T-helper 2 cell (primary cell): ENCODE data around the gene CTSZ.
"Not testable (repeated sequence)": the region's sequence is repeated elsewhere in the genome, so short reads cannot be mapped to it uniquely, and the experiment has no call there.

ENCODE experiments used
- DNase-seq, 5 experiments: peaks; one replicate each; pipeline versions ENCODE4 v3.0.0 to v3.0.0-alpha.2; 2012 to 2022
- total RNA-seq, 2 donors: gene quantifications; one replicate each; lab custom pipeline; 2026; lab: John Stamatoyannopoulos, UW

CTSZ gene
- 11.8 to 20.5 reads per million in 2 donors for total RNA-seq

GRCh38 chr20:59006864-59007664, at the start of gene CTSZ:
CTSZ (minus strand) TSS chr20:59007254; CDS start chr20:59007128, 126 bp downstream.
- DNase-seq, result peak in 4 of 5 experiments; percentile 17 to 69 (median 30)

DNA sequence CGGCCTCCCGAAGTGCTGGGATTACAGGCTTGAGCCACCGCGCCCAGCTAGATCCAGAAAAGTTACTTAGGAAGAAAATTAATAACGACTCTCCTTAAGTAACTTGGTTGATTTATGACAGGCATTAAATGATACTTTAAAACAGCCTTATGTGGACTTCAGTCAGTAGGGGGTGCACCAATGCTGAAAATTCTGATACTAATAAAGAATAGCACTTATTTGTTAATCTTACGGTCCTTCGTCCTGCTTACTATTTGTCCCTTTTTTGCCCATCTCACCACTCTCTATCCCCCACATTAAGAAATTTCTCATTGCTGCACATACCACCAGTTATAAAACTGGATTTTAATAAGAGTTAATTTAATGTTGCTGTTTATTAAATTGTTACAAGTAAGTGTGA, 48.2 kb upstream of the CTSZ start:
- DNase-seq, result peak in 1 of 5 experiments; percentile 6

GRCh38 chr20:59051666-59052185, 44.7 kb upstream of the CTSZ start:
- DNase-seq, result no peak

DNA sequence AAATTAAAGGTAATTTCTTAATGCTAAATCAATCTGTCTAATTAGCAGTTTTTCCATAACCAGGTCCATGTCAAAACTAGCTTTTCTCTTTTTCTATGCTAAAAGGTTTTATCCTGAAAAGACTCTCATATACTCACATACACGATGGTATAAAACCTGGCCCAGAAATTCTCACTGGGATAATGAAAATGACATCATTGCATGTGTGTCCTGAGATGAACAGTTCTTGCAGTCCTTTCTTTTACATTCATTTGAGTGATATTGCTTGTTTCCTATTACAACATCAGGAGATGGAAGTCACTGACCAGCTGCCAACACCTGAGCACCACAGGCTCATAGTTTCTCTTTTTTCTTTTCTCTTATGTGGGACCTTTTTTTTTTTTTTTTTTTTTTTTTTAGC, 43.4 kb upstream of the CTSZ start:
- no peak for DNase-seq

DNA sequence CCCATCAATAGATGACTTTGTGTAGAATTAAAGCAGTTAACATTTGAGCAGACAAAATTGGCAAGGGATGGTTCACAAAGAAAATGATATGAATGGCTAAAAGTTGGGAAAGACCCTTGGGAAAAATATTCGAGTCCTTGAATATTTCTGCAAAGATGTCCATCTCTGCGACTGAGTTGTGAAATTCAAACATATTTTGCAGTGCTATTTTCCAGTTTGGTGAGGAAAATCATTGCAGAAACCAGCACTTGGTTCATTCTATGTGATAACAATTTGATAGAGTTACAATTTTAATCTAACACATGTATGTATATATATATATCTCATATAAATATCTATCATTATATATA, 41.6 kb upstream of the CTSZ start:
- no peak for DNase-seq

DNA sequence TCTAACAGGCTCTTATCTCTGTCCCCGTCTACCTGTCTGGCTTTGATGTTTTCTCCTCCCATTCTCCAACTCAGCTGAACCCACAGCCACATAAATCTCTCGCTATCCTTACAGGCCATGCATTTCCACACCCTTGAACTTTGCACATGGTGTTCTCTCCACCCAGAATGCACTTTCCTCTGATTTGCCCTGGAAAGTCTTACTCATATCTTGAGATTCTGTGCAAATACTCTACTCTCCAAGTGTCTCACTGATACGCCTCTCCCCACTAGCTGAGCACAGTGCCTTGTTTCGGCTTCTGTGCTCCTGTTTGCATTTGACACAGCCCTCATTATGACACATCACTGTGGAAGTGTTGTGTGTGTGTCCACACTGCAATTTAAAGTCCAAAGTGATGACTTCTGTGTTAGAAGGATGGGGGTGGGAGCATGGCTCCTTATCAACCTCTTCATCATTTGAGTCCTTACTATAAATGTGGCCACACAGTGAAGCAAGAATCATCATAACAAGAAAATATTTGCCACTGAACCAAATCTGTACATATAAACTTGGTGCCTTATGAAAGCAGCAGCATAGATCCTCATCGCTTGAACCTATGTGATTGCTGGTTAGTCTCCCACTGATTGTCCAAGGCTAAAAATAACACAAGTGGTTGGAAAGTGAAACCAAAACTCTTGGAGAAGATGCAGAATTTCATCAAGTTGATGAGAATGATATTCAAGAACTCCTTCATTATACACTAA, 41.1 kb upstream of the CTSZ start:
- DNase-seq, result peak in 1 of 5 experiments; percentile 72

DNA sequence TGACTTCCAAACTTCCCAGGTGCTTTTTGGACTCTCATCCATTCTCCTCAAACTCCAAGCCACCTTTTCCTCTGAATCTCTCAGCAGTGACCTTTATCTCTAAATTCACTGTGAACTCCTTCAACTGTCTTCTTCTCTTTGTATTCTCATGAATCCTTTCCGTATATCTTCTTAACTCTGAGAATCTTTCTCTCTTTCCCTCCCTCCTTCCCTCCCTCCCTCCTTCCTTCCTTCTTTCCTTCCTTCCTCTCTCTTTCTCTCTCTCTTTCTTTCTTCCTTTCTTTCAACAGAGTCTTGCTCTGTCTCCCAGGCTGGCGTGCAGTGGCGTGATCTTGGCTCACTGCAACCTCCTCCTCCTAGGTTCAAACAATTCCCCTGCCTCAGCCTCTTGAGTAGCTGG, 39.8 kb upstream of the CTSZ start:
- no peak for DNase-seq

DNA sequence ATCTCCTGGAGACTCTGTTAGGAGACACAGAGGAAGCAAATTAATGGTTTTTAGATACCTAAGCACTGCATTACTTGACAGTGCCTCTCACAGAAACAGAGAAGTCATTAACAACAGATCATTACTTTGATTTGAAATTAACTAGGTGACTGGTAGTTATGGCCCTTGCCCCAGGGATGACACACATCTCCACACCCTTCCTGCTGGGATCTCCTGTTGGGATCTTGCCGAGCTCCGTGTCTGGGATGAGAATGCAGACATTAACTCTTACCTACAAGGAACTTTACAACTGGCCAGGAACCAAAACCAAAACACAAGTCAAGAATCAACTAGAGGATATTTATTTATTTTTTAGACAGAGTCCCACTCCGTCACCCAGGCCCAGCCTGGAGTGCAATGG, 37.7 kb upstream of the CTSZ start:
- no peak for DNase-seq

- no peak for DNase-seq
Measured at GRCh38 chr20:59044295-59044694, 37.2 kb upstream of the CTSZ start.

DNA sequence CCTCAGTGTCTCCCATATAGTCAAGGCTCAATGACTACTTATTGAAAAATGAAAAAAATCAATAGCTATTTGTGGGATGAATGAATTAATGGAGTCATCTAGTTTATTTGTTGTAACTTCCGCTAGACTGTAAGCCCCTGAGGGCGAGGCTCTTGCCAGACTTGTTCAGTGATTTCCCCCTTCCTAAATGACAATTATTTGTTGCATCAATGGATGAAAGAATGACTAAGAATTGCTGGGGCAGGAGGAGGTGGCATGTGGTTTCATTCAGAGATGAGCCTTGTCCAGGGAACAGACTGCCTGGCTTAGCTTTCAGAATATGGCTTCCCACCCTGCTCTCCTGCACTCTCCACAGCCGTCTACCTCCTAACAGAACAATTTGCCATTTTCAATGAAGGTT, 36.6 kb upstream of the CTSZ start:
- DNase-seq, result no peak

DNA sequence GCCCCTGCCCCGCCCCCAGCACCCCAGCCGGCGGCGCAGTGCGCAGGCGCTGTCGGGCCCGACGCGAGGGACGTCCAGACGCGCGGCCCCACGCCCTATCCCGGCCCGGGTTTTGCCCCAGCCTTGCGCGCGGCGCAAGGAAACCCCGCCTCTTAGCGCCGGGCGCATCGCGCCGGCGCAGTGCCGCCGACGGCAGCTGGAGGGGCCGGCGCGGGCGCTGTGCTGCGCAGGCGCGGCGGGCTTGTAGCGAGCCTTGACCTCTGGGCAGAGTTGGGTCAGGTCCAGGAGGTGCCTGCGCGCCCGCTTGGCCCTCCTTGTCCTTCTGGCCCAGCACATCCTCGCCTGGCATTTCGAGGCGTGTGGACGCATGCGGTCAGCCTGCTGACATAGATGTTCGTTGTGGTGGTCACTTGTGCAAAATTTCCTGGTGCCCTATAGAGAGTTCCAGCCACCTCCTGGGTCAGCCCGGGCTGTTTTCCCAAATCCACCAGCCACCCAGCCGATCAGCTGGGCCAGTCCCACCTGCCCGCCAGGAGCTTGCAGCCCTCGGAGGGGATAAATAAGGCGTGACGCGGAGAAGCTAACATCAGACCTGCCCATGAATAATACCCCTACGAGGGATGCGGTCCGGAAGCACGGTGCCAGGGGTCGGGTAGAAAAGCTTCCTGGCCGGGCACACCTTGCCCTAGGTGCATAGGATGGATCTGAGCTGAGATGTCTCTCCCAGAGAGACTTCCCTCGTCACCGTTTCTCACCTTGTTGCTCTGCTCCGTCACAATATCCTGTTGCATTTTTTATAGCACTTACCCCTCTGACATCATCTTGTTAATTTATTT, 36.0 kb upstream of the CTSZ start:
- DNase-seq, result peak; percentile 90 to 95 (median 92)

DNA sequence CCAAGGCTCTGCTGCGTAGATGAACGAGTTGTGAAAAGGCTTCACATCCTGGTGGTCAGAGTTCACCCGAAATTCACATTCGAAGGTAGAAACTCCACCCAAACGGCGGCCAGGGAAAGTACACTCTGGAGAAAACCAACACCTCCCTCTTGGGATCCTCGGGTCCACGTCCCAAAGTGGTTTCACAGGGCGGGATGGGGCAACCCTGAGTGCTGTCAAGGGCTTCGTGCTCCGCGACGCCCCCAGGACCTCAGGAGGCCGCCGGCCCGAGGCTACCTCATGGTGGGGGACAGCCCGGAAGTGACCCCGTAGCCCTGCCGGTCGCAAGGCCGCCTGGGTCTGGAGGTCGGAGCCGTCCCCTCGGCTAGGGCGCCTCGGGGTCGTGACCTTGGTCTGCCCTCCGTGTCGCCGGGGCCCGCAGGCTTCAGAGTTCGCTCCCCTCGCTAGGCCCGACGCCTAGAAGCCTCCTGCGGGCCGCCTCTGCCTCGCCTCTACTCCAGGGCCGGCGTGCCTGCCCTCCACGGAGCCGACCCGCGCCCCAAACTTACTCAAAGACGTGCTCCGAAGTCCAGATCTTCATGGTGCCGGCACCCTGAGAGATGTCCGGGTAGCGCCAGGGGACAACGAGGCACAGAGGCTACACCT, 35.2 kb upstream of the CTSZ start, which contains the start of gene PRELID3B:
Gene PRELID3B, minus strand, starts transcription at position 636 of the 645 bp plus-strand sequence. Its CDS starts 56 bp downstream, at position 580.
- peak in 2 of 5 experiments; percentile 17 to 32 for DNase-seq

GRCh38 chr20:59041487-59041886, 34.4 kb upstream of the CTSZ start:
- DNase-seq, result not testable (repeated sequence)

DNA sequence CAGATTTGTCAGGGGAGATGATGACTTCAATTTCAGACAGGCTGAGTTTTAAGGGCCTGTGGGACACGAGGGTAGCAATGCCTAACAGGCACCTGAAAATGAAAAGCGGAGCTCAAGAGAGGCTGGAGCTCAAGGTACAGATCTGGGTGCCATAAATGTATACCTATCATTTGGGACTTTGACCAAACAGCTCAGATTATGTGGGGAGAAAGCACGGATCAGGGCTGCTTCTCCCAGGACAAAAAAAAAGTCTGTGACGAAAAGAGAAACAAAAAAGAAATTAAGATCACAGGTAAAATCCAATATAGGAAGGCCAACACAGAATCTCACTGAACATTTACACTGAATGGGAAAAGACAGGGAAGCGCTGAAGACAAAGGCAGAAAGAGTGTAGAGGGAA, 33.6 kb upstream of the CTSZ start:
- DNase-seq, result no peak

DNA sequence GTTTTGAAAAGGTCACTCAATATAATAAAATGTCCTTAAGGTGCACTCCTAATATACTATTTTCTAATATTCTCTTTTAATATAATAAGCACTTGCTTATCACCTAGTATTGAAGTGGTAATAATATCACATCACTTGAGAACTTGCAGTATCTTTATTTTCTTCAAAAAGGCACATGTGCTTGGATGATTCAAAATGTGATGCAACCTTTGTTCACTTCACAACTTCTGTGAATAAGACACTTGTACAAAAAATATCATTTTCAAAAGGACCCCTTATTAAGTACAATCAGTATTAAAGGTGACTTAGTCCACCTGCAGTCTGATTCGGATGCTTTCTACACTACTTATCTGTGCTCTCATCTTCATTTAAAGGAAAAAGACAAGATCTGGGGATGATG, 32.2 kb upstream of the CTSZ start:
- DNase-seq, result peak in 1 of 5 experiments; percentile 52

- DNase-seq, result no peak
Measured at GRCh38 chr20:59037386-59037785, 30.3 kb upstream of the CTSZ start.

DNA sequence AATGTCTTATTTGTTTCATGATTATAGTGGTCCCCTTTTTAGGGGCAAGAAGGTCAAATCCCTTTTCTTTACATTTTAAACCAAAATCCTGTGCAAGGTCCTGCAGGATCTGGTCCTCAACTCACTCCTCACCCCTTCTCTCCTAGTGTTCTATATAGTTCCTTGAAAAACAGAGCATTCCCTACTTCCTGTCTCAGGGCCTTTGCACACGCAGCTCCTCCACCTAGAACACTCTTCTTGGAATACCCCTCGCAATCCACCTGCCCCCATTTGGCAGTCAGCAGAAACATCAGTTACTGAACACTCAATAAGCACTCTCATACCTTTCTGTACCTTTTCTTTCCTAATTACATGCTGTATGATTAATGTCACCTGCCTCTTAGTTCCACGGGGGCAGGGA, 28.3 kb upstream of the CTSZ start:
- no peak for DNase-seq

DNA sequence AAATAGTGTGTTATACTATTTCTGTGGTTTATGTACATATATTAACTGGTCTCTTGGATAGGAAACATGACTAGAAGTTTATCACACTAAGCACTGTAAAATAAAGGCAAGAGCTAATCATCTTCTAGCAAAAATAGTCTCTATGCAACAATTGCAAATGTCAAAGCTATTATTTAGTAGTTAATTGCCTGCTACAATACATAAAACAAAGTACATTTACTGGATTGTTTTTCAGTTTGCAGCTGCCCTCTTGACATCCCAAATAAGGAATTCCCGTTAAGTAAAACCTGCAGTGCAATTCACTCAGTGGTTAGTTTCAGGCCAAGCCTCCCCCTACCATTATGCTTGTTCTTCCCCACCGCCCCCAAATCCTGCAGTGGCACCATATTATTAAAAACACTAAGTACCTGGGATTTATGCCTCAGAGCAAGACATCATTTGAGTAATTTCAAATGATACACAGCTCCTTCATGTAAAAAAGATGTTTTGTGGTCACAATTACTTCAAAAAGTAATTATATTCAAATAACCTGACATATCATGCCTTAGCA, 26.6 kb upstream of the CTSZ start:
- DNase-seq, result no peak

- no peak for DNase-seq
Measured at GRCh38 chr20:59033093-59033492, 26.0 kb upstream of the CTSZ start.

- DNase-seq, result no peak
Measured at GRCh38 chr20:59032713-59033059, 25.6 kb upstream of the CTSZ start.

DNA sequence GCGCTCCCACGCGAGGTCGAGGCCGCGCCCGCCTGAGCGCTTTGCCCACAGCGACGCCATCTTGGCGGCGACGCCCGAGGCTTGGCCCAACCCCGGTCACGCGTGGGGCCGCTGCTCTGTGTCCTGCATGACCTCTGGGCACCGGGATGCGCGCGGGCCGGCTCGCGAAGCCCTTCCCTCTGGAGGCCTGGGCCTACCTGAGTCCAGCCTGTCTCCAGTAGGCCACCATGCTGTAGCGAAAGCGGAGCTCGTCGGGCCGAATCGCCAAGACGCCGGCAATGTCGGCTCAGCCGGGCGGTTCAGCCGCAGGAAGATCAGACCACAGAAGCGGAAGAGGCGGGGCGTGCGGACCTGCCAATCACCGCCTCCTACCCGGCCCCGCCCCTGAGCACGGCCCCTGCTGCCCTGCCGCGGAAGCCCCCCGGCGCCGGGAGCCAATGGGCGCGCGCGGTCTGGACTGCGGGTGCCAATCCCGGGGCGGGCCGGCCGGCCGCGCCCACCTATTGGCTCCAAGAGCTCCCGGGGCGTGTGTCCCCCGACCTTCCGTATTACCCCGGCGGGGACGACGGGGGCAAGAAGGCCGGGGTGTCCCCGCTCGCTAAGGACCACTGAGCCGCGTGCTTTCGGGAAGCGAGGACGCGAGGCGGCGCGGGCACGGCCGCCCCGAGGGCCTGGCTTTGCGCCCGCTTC, 25.1 kb upstream of the CTSZ start, which contains the start of gene ATP5F1E:
Gene ATP5F1E, minus strand, starts transcription at position 313 of the 690 bp plus-strand sequence. Its CDS starts 84 bp downstream, at position 229.
- peak; percentile 95 to 98 (median 96) for DNase-seq
